ENCODE results near the gene ANKFN1. TPM values are rescaled to one million over a fixed set of nuclear protein-coding genes. Genes with fewer than 3 reads are reported as not detected.

The ANKFN1 gene
- total RNA-seq, 4 donors from 2014 or later, result 0.13 to 1.4 (median 0.75) TPM

GRCh38 chr17:56558088-56558487 is 404.8 kb downstream of the ANKFN1 start:
- peaks cover 4% of the 10 kb centered on the region for H3K27me3 ChIP-seq
- no peak for ATAC-seq
- 77 to 80% methylated on average over 1 to 6 of the region's 7 CpGs for WGBS, 2 donors (ENCODE audit: low coverage in 1 of 2)
- H3K4me1 ChIP-seq, result no peaks in the 10 kb centered on the region
- H3K9me3 ChIP-seq, result no peaks in the 10 kb centered on the region
- no peak for TF ChIP-seq POLR2AphosphoS5 (IDR thresholded peaks at IDR 0.05)
- TF ChIP-seq EP300 (IDR thresholded peaks at IDR 0.05), result no peak
- no peak for TF ChIP-seq POLR2A (IDR thresholded peaks at IDR 0.05)
- TF ChIP-seq, protein P1, sequence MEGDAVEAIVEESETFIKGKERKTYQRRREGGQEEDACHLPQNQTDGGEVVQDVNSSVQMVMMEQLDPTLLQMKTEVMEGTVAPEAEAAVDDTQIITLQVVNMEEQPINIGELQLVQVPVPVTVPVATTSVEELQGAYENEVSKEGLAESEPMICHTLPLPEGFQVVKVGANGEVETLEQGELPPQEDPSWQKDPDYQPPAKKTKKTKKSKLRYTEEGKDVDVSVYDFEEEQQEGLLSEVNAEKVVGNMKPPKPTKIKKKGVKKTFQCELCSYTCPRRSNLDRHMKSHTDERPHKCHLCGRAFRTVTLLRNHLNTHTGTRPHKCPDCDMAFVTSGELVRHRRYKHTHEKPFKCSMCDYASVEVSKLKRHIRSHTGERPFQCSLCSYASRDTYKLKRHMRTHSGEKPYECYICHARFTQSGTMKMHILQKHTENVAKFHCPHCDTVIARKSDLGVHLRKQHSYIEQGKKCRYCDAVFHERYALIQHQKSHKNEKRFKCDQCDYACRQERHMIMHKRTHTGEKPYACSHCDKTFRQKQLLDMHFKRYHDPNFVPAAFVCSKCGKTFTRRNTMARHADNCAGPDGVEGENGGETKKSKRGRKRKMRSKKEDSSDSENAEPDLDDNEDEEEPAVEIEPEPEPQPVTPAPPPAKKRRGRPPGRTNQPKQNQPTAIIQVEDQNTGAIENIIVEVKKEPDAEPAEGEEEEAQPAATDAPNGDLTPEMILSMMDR (IDR thresholded peaks at IDR 0.05), result no peak
- H3K4me3 ChIP-seq, result no peak overlapping the region
- no peaks in the 10 kb centered on the region for H3K36me3 ChIP-seq
- no peak overlapping the region for H3K27ac ChIP-seq

Small RNA genes within 50 kb of the gene (small RNA-seq; reads per million reads assigned to genes)
- gene AC006600.1, result 0 reads per million in 4 donors
